Trophoblast cell (in vitro differentiated cells and primary cell): Measurements from ENCODE around the gene LDLRAD3.

Experiments used
- DNase-seq, 2 donors: peaks; one replicate each; pipeline ENCODE4 v3.0.0-alpha.2; 2016
- H2AFZ ChIP-seq: 2 replicates; pipeline ENCODE4 v1.6.1; 2013; ENCODE audit warnings: low read length, moderate library complexity, mild to moderate bottlenecking; ENCODE audit not compliant: insufficient read depth, poor library complexity
- H2AK5ac ChIP-seq: 2 replicates; pipeline ENCODE4 v1.6.1; 2013; ENCODE audit warnings: mild to moderate bottlenecking, low read length
- H2BK120ac ChIP-seq: 2 replicates; pipeline ENCODE4 v1.6.1; 2013; ENCODE audit warnings: low read length, mild to moderate bottlenecking, moderate library complexity; ENCODE audit not compliant: insufficient read depth, poor library complexity
- H2BK12ac ChIP-seq: 2 replicates; pipeline ENCODE4 v1.6.1; 2013; ENCODE audit warnings: mild to moderate bottlenecking, low read length, moderate library complexity
- H2BK5ac ChIP-seq: 2 replicates; pipeline ENCODE4 v1.6.1; 2013; ENCODE audit warnings: low read length, low read depth, moderate library complexity, mild to moderate bottlenecking; ENCODE audit not compliant: poor library complexity
- H3K14ac ChIP-seq: 2 replicates; pipeline ENCODE4 v1.6.1; 2013; ENCODE audit warnings: mild to moderate bottlenecking, low read length
- H3K18ac ChIP-seq: 2 replicates; pipeline ENCODE4 v1.6.1; 2013; ENCODE audit warnings: mild to moderate bottlenecking, low read length
- H3K23ac ChIP-seq: 2 replicates; pipeline ENCODE4 v1.6.1; 2013; ENCODE audit warnings: low read length
- H3K27ac ChIP-seq: 2 replicates; pipeline ENCODE4 v1.5.1; 2013; ENCODE audit warnings: low read depth, mild to moderate bottlenecking, inconsistent platforms, low read length, moderate library complexity
- H3K27me3 ChIP-seq: 2 replicates; pipeline ENCODE4 v1.6.1; 2013; ENCODE audit warnings: inconsistent platforms, mild to moderate bottlenecking, low read length, moderate library complexity; ENCODE audit not compliant: insufficient read depth
- H3K36me3 ChIP-seq, 2 experiments: 1 replicate in 1 of 2; 2 replicates in 1 of 2; pipeline ENCODE4 v1.6.1; 2013; ENCODE audit warnings: low read length in 2 of 2, mild to moderate bottlenecking in 2 of 2, moderate library complexity in 1 of 2; ENCODE audit not compliant: insufficient read depth in 2 of 2, control insufficient read depth in 1 of 2
- H3K4ac ChIP-seq: 2 replicates; pipeline ENCODE4 v1.6.1; 2013; ENCODE audit warnings: low read depth, mild to moderate bottlenecking, low read length, moderate library complexity
- H3K4me1 ChIP-seq, 2 experiments: 1 replicate in 1 of 2; 2 replicates in 1 of 2; pipeline ENCODE4 v1.6.1; 2013; ENCODE audit warnings: low read length in 2 of 2, mild to moderate bottlenecking in 2 of 2, moderate library complexity in 1 of 2; ENCODE audit not compliant: insufficient read depth in 2 of 2, control insufficient read depth in 1 of 2
- H3K4me2 ChIP-seq: 2 replicates; pipeline ENCODE4 v1.6.1; 2013; ENCODE audit warnings: inconsistent platforms, mild to moderate bottlenecking, low read length, moderate library complexity
- H3K4me3 ChIP-seq: 2 replicates; pipeline ENCODE4 v1.5.1; 2013; ENCODE audit warnings: mild to moderate bottlenecking, low read depth, low read length, inconsistent platforms
- H3K79me1 ChIP-seq: one replicate; pipeline ENCODE4 v1.6.1; 2013; ENCODE audit warnings: low read length
- H3K79me2 ChIP-seq: 2 replicates; pipeline ENCODE4 v1.6.1; 2013; ENCODE audit warnings: low read length, mild to moderate bottlenecking; ENCODE audit not compliant: control insufficient read depth, insufficient read depth, poor library complexity
- H3K9ac ChIP-seq: 2 replicates; pipeline ENCODE4 v1.6.1; 2013; ENCODE audit warnings: mild to moderate bottlenecking, low read length
- H3K9me3 ChIP-seq: 2 replicates; pipeline ENCODE4 v1.6.1; 2013; ENCODE audit warnings: low read depth, mild to moderate bottlenecking, control low read depth, inconsistent platforms, low read length; ENCODE audit not compliant: insufficient read depth
- H4K12ac ChIP-seq: 2 replicates; pipeline ENCODE4 v1.6.1; 2013; ENCODE audit warnings: low read depth, mild to moderate bottlenecking, low read length, moderate library complexity
- H4K8ac ChIP-seq: 2 replicates; pipeline ENCODE4 v1.6.1; 2013; ENCODE audit warnings: low read depth, mild to moderate bottlenecking, low read length, moderate library complexity
- H4K91ac ChIP-seq: one replicate; pipeline ENCODE4 v1.6.1; 2013; ENCODE audit warnings: low read depth, mild to moderate bottlenecking, low read length, moderate library complexity
- WGBS: extraction: QIAGEN DNeasy Blood & Tissue Kit; methylation state at CpG from one replicate; pipeline ENCODE4 v1.1.7; 2013; ENCODE audit warnings: missing lambda C conversion rate; ENCODE audit not compliant: insufficient read length, insufficient coverage; ENCODE audit errors: extremely low coverage; 5-methylcytosine and 5-hydroxymethylcytosine counted together

LDLRAD3 gene

DNA sequence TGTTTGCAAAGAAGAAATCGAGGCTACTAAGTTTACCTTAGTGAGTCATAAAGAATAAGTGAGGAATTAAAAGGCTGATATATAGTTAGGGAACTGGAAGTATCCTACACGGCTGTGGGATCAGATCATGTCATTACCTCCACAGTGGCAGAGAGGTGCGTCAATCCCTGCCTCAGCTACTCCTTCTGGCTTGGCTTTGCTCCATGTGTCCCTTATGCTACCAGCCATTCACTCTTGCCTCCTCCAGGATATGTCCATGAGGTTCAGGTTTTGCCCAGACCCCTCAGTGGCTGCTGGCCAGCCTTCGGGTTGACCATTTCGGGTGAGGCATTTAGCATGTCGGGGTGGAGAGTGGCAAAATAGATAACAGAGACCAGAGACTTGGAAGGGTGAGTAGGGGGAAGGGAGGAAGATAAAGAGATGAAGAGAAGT, 153.4 kb downstream of the LDLRAD3 start:
- H2BK120ac ChIP-seq = no peak overlapping the region
- H3K4me3 ChIP-seq = no peak overlapping the region
- no peak overlapping the region for H4K91ac ChIP-seq
- H3K27me3 ChIP-seq = no peaks in the 10 kb centered on the region
- H3K23ac ChIP-seq = no peak overlapping the region
- H3K79me2 ChIP-seq = no peaks in the 10 kb centered on the region
- no peak for DNase-seq
- H2BK5ac ChIP-seq = no peak overlapping the region
- H3K9me3 ChIP-seq = peaks cover 2% of the 10 kb centered on the region
- H3K9ac ChIP-seq = no peak overlapping the region
- H3K4ac ChIP-seq = no peak overlapping the region
- H2AFZ ChIP-seq = no peak overlapping the region
- no peak overlapping the region for H4K12ac ChIP-seq
- no peak overlapping the region for H3K27ac ChIP-seq
- no peak overlapping the region for H3K4me2 ChIP-seq
- WGBS = no CpG with 5 or more reads among the region's 6 CpGs
- peak overlapping the region; percentile 69 for H2BK12ac ChIP-seq
- peak overlapping the region; percentile 66 for H3K14ac ChIP-seq
- no peak overlapping the region for H2AK5ac ChIP-seq
- H3K36me3 ChIP-seq = peaks cover 2 to 8% of the 10 kb centered on the region in 2 experiments
- peaks cover 4% of the 10 kb centered on the region for H3K79me1 ChIP-seq
- no peak overlapping the region for H4K8ac ChIP-seq
- peak overlapping the region; percentile 61 for H3K18ac ChIP-seq
- peaks cover 14 to 16% of the 10 kb centered on the region in 2 experiments for H3K4me1 ChIP-seq

- Histone ChIP-seq H4K12ac (no peak overlapping the region), H3K79me2 (no peaks in the 10 kb centered on the region), H3K18ac (no peak overlapping the region), H2AFZ (no peak overlapping the region), H4K91ac (peak overlapping the region; percentile 70), H2BK120ac (no peak overlapping the region), H3K9me3 (peaks cover 2% of the 10 kb centered on the region), H3K14ac (no peak overlapping the region), H2BK12ac (no peak overlapping the region), H3K4me1 (peaks cover 10% of the 10 kb centered on the region in 2 experiments), H2BK5ac (no peak overlapping the region), H3K27me3 (no peaks in the 10 kb centered on the region), H3K23ac (no peak overlapping the region), H3K79me1 (peaks cover 4% of the 10 kb centered on the region), H3K9ac (no peak overlapping the region), H2AK5ac (no peak overlapping the region), H3K4ac (no peak overlapping the region), H3K36me3 (peaks cover 2 to 8% of the 10 kb centered on the region in 2 experiments), H4K8ac (no peak overlapping the region), H3K4me2 (no peak overlapping the region), H3K27ac (no peak overlapping the region), H3K4me3 (no peak overlapping the region)
- WGBS = no CpG with 5 or more reads among the region's 6 CpGs
- no peak for DNase-seq
These were observed 154.2 kb downstream of the LDLRAD3 start for GRCh38 chr11:36098087-36098486.

DNA sequence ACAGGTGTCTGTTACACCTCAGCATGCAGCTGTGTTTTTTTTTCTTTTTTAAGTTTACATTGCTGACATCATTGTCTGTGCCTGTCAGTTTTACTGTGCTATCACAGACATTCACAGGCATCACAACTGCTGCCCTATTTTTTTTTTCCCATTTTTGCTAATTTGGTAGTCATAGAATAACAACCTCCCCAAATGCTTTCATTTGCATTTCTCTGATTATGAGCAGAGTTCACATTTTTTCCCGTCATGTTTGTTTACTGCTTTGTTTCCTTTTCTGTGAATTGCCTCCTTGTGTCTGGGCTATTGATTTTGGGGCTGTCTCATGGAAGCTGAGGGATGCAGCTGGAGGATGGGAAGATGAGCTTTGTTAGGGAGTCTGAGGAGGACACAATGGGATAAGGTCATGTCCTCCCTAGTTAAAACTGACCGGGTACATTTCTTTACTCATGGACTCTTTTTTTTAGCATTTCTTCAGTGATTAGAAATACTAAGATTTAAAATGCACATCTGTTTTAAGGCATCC, 155.1 kb downstream of the LDLRAD3 start:
- no peak overlapping the region for H3K18ac ChIP-seq
- no peak overlapping the region for H2AK5ac ChIP-seq
- H3K23ac ChIP-seq = no peak overlapping the region
- no peak overlapping the region for H3K14ac ChIP-seq
- no peak overlapping the region for H2BK120ac ChIP-seq
- H2AFZ ChIP-seq = no peak overlapping the region
- peaks cover 7 to 8% of the 10 kb centered on the region in 2 experiments for H3K4me1 ChIP-seq
- H3K36me3 ChIP-seq = peaks cover 0 to 6% of the 10 kb centered on the region in 2 experiments
- H3K4ac ChIP-seq = no peak overlapping the region
- H3K27ac ChIP-seq = no peak overlapping the region
- no peak overlapping the region for H3K9ac ChIP-seq
- H4K91ac ChIP-seq = no peak overlapping the region
- H3K9me3 ChIP-seq = peaks cover 2% of the 10 kb centered on the region
- no peaks in the 10 kb centered on the region for H3K27me3 ChIP-seq
- no peak overlapping the region for H3K4me3 ChIP-seq
- H2BK5ac ChIP-seq = no peak overlapping the region
- no peak overlapping the region for H3K4me2 ChIP-seq
- no CpG with 5 or more reads among the region's 2 CpGs for WGBS
- DNase-seq = no peak
- H3K79me2 ChIP-seq = no peaks in the 10 kb centered on the region
- no peak overlapping the region for H4K12ac ChIP-seq
- H3K79me1 ChIP-seq = no peaks in the 10 kb centered on the region
- H2BK12ac ChIP-seq = no peak overlapping the region
- no peak overlapping the region for H4K8ac ChIP-seq

DNA sequence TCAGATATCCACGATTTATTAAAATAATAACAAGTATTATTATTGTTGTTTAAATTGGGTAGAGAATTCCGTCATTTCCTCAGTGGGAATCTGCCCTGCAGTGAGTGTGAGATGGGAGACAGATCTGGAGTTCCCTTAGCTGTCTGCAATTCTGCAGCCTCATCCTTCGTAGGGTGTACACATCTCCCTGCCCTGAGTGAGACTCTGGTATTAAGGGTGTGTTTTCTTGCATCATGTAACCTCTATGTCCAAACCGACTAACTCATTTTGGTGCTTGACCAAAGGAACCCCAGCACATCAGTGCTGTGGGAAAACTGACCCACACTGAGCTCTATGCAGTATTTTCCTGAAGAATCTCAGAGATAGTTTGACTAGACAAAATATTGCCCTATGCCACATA, 157.6 kb downstream of the LDLRAD3 start:
- Histone ChIP-seq H3K79me1 (no peaks in the 10 kb centered on the region), H3K79me2 (no peaks in the 10 kb centered on the region), H3K9ac (no peak overlapping the region), H2AK5ac (no peak overlapping the region), H2BK120ac (no peak overlapping the region), H3K4me1 (peaks cover 15 to 19% of the 10 kb centered on the region in 2 experiments), H3K23ac (no peak overlapping the region), H4K8ac (no peak overlapping the region), H2BK5ac (no peak overlapping the region), H3K4ac (no peak overlapping the region), H3K36me3 (peaks cover 1 to 2% of the 10 kb centered on the region in 2 experiments), H3K27ac (no peak overlapping the region), H4K12ac (no peak overlapping the region), H4K91ac (no peak overlapping the region), H3K18ac (no peak overlapping the region), H3K9me3 (peaks cover 2% of the 10 kb centered on the region), H2BK12ac (no peak overlapping the region), H3K4me2 (no peak overlapping the region), H3K27me3 (no peaks in the 10 kb centered on the region), H3K14ac (no peak overlapping the region), H3K4me3 (no peak overlapping the region), H2AFZ (no peak overlapping the region)
- no peak for DNase-seq
- WGBS = no CpG with 5 or more reads among the region's 4 CpGs
